GM21367 (cell line): Measurements from ENCODE around the gene SLC28A2.
"Not testable (repeated sequence)": the region's sequence is repeated elsewhere in the genome, so short reads cannot be mapped to it uniquely, and the experiment has no call there.

ENCODE experiments used
- ATAC-seq: cut with Tn5 transposase; IDR thresholded peaks from one replicate; pipeline ENCODE4 v1.9.1; 2021; ENCODE audit not compliant: unreplicated experiment

SLC28A2 gene

GRCh38 chr15:45251888-45252287 lies at the start of gene SLC28A2:
Gene SLC28A2 (plus strand): TSS chr15:45252234. CDS start chr15:45253216, 982 bp downstream.
- ATAC-seq: no peak

GRCh38 chr15:45203182-45203581 lies 48.9 kb upstream of the SLC28A2 start:
- ATAC-seq: no peak

- ATAC-seq: no peak
Measured at GRCh38 chr15:45205192-45205591, 46.8 kb upstream of the SLC28A2 start.

GRCh38 chr15:45212493-45212892 lies 39.5 kb upstream of the SLC28A2 start:
- no peak for ATAC-seq

GRCh38 chr15:45221053-45221599 lies 30.9 kb upstream of the SLC28A2 start:
- no peak for ATAC-seq

GRCh38 chr15:45221967-45222366 lies 30.1 kb upstream of the SLC28A2 start:
- no peak for ATAC-seq

- no peak for ATAC-seq
Measured at GRCh38 chr15:45224621-45225217, 27.3 kb upstream of the SLC28A2 start.

- ATAC-seq: no peak
Measured at GRCh38 chr15:45225506-45226273, 26.3 kb upstream of the SLC28A2 start.

GRCh38 chr15:45228931-45229330 lies 23.1 kb upstream of the SLC28A2 start:
- ATAC-seq: no peak

- ATAC-seq: no peak
Measured at GRCh38 chr15:45230245-45230965, 21.6 kb upstream of the SLC28A2 start.

- no peak for ATAC-seq
Measured at GRCh38 chr15:45231132-45231531, 20.9 kb upstream of the SLC28A2 start.

- ATAC-seq: no peak
Measured at GRCh38 chr15:45231864-45232562, 20.0 kb upstream of the SLC28A2 start.

- ATAC-seq: no peak
Measured at GRCh38 chr15:45234562-45235235, 17.3 kb upstream of the SLC28A2 start.

GRCh38 chr15:45236806-45237205 lies 15.2 kb upstream of the SLC28A2 start:
- not testable (repeated sequence) for ATAC-seq

GRCh38 chr15:45242289-45242688 lies 9.7 kb upstream of the SLC28A2 start:
- no peak for ATAC-seq

- ATAC-seq: no peak
Measured at GRCh38 chr15:45249125-45249780, 2.8 kb upstream of the SLC28A2 start.

GRCh38 chr15:45253330-45253729 lies 1.3 kb downstream of the SLC28A2 start:
- no peak for ATAC-seq

- ATAC-seq: no peak
Measured at GRCh38 chr15:45254405-45254804, 2.4 kb downstream of the SLC28A2 start.

- ATAC-seq: not testable (repeated sequence)
Measured at GRCh38 chr15:45254824-45255223, 2.8 kb downstream of the SLC28A2 start.

GRCh38 chr15:45259796-45260195 lies 7.8 kb downstream of the SLC28A2 start:
- no peak for ATAC-seq
